Hepatocyte (in vitro differentiated cells): ENCODE measurements around the gene SEMA4C. TPM values are rescaled to one million over a fixed set of nuclear protein-coding genes. Genes with fewer than 3 reads are reported as not detected.

Experiments used
- DNase-seq: peaks from one replicate; pipeline ENCODE4 v3.0.0-alpha.2; 2016; ENCODE audit warnings: low spot score
- H2AFZ ChIP-seq: fragments of 200-600 bp; sonication (generic); 2 replicates; pipeline ENCODE4 v1.6.0; 2016; ENCODE audit warnings: antibody characterized with exemption, mild to moderate bottlenecking
- H3K27ac ChIP-seq: fragments of 200-600 bp; sonication (generic); 2 replicates; pipeline ENCODE4 v1.5.1; 2016; ENCODE audit warnings: mild to moderate bottlenecking
- H3K27me3 ChIP-seq: fragments of 200-600 bp; sonication (generic); 2 replicates; pipeline ENCODE4 v1.6.1; 2016
- H3K36me3 ChIP-seq: fragments of 200-600 bp; sonication (generic); replicated peaks from 2 replicates; pipeline ENCODE4 v1.5.1; 2016; ENCODE audit warnings: low read depth; ENCODE audit not compliant: insufficient read depth
- H3K4me1 ChIP-seq: fragments of 200-600 bp; sonication (generic); 2 replicates; pipeline ENCODE4 v1.5.1; 2016; ENCODE audit warnings: mild to moderate bottlenecking, moderate library complexity; ENCODE audit not compliant: insufficient read depth
- H3K4me2 ChIP-seq: fragments of 200-600 bp; sonication (generic); 2 replicates; pipeline ENCODE4 v1.6.0; 2016
- H3K4me3 ChIP-seq: fragments of 200-600 bp; sonication (generic); 2 replicates; pipeline ENCODE4 v1.5.1; 2016; ENCODE audit warnings: mild to moderate bottlenecking
- H3K79me2 ChIP-seq: fragments of 200-600 bp; sonication (generic); 2 replicates; pipeline ENCODE4 v1.6.0; 2017; ENCODE audit warnings: mild to moderate bottlenecking
- H3K9me2 ChIP-seq: fragments of 200-600 bp; sonication (generic); replicated peaks from 2 replicates; pipeline ENCODE4 v1.6.0; 2017; ENCODE audit warnings: mild to moderate bottlenecking; ENCODE audit not compliant: insufficient read depth
- H3K9me3 ChIP-seq: fragments of 200-600 bp; sonication (generic); 2 replicates; pipeline ENCODE4 v1.5.1; 2016; ENCODE audit warnings: low read depth, mild to moderate bottlenecking
- H4K20me1 ChIP-seq: fragments of 200-600 bp; sonication (generic); 2 replicates; pipeline ENCODE4 v1.6.0; 2016; ENCODE audit warnings: mild to moderate bottlenecking; ENCODE audit not compliant: insufficient read depth, poor library complexity, severe bottlenecking
- EZH2 ChIP-seq: fragments of 200-600 bp; sonication (generic); IDR thresholded peaks from 2 replicates; pipeline ENCODE4 v1.6.1; 2016; ENCODE audit warnings: antibody characterized with exemption, mild to moderate bottlenecking, borderline replicate concordance
- EZH2phosphoT487 ChIP-seq: fragments of 200-600 bp; sonication (generic); IDR thresholded peaks from one replicate; pipeline ENCODE4 v1.6.1; 2018; ENCODE audit warnings: antibody characterized with exemption, mild to moderate bottlenecking, low read depth, moderate library complexity; ENCODE audit not compliant: unreplicated experiment, severe bottlenecking
- WGBS: methylation state at CpG from one replicate; pipeline ENCODE4 v1.1.6; 2016; ENCODE audit warnings: low lambda C conversion rate; ENCODE audit errors: missing lambda C conversion rate; 5-methylcytosine and 5-hydroxymethylcytosine counted together
- polyA plus RNA-seq: library from polyadenylated mRNA; unstranded; fragments of >200 nt; fragmentation: Nextera tagmentation; extraction: Ambion mirVana; gene quantifications from 2 replicates; pipeline ENCODE4 v1.2.1, GENCODE V29; 2016
- total RNA-seq: library from RNA; depleted of rRNA; stranded (reverse); fragments of >200 nt; gene quantifications from 2 replicates; pipeline ENCODE4 v1.2.3, GENCODE V29; 2014
- TF ChIP-seq, protein P1 (sequence below): fragments of 200-600 bp; sonication (generic); IDR thresholded peaks from 2 replicates; pipeline ENCODE4 v1.5.1; 2016; ENCODE audit warnings: antibody characterized with exemption, mild to moderate bottlenecking; ENCODE audit not compliant: poor library complexity

Gene SEMA4C
- total and polyA plus RNA-seq, 2 experiments from 2014 or later: 28.6 to 37.5 TPM

DNA sequence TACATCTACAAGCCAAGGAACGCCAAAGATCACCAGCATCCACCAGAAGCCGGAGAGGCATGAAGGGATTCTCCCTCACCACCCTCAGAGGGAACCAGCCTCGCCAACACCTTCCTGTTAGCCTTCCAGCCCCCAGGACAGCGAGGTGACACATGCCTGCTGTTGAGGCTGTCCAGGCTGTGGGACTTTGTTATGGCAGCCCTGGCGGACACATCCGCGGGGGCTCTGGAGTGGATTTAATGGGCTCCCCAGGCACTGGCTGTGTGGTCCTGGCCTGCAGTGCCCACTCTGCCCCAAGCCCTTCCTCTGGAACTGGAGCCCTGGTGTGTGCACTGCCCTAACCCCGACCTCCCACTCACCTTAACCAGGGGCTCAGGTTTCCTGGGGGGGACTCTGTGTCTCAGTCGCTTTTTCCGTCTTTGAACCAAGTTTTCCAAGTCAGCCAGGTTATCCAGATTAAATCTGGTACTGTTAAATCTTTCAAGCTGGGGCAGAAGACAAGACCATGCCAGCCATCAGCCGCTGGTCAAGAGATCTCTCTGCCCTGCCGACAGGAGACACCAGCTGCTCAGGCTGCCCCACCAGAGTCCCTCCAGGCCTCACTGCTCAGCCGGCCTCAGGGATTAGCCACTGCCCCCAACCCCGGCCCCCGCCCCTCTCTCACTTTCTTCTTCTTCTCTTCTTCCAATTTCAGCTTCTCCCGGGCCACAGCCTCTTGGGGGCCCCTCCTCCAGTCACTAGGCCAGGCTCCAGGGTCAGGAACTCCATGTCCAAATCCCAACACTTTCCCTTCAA, 28.0 kb downstream of the SEMA4C start:
- H3K27me3 ChIP-seq: no peaks in the 10 kb centered on the region
- no peak overlapping the region for H3K4me3 ChIP-seq
- no peak overlapping the region for H2AFZ ChIP-seq
- no peaks in the 10 kb centered on the region for H3K9me2 ChIP-seq
- no peak for DNase-seq
- no peak overlapping the region for H3K27ac ChIP-seq
- no peak for TF ChIP-seq EZH2phosphoT487
- H3K9me3 ChIP-seq: no peaks in the 10 kb centered on the region
- H3K4me2 ChIP-seq: no peak overlapping the region
- no peaks in the 10 kb centered on the region for H3K4me1 ChIP-seq
- no peaks in the 10 kb centered on the region for H3K79me2 ChIP-seq
- no peaks in the 10 kb centered on the region for H4K20me1 ChIP-seq
- H3K36me3 ChIP-seq: no peaks in the 10 kb centered on the region
- WGBS: 91% methylated on average over 12 of the region's 16 CpGs

- no peak for TF ChIP-seq EZH2phosphoT487
- TF ChIP-seq, protein P1, sequence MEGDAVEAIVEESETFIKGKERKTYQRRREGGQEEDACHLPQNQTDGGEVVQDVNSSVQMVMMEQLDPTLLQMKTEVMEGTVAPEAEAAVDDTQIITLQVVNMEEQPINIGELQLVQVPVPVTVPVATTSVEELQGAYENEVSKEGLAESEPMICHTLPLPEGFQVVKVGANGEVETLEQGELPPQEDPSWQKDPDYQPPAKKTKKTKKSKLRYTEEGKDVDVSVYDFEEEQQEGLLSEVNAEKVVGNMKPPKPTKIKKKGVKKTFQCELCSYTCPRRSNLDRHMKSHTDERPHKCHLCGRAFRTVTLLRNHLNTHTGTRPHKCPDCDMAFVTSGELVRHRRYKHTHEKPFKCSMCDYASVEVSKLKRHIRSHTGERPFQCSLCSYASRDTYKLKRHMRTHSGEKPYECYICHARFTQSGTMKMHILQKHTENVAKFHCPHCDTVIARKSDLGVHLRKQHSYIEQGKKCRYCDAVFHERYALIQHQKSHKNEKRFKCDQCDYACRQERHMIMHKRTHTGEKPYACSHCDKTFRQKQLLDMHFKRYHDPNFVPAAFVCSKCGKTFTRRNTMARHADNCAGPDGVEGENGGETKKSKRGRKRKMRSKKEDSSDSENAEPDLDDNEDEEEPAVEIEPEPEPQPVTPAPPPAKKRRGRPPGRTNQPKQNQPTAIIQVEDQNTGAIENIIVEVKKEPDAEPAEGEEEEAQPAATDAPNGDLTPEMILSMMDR: no peak
- no peak for TF ChIP-seq EZH2
- Histone ChIP-seq H3K4me3 (no peak overlapping the region), H3K9me3 (no peaks in the 10 kb centered on the region), H3K4me2 (no peak overlapping the region), H4K20me1 (no peaks in the 10 kb centered on the region), H3K36me3 (no peaks in the 10 kb centered on the region), H3K9me2 (no peaks in the 10 kb centered on the region), H3K4me1 (no peaks in the 10 kb centered on the region), H3K27me3 (no peaks in the 10 kb centered on the region), H3K27ac (no peak overlapping the region), H3K79me2 (no peaks in the 10 kb centered on the region), H2AFZ (no peak overlapping the region)
- WGBS: 95% methylated on average over 34 of the region's 37 CpGs
- DNase-seq: no peak
These were observed 29.7 kb downstream of the SEMA4C start for GRCh38 chr2:96839875-96840850.

DNA sequence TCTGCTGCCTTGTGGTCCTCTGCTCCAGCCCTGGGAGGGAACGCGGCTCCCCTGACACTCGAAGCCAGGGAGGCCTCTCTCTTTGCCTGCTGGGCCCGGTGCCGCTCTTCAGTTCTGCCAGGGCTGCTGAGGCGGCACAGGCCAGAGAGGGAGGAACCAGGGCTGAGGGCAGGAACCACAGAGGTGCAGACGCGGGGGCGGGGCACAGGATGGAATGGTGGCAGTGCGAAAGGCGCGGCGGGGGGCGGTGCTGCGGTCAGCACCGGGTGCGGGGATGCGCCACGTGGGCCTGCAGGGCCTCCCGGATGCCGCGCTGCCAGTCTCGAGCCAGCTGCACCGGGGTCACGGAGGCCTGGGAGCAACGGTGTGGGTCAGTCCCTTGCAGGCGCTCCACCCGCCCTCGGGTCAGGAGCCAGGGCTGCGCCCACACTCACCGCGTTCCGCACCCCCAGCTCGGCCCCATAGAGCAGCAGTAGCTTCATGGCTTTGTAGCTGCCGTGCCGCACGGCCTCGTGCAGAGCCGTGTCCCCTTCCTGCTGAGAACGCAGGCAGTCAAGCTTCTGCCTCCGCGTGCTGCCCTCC, 30.5 kb downstream of the SEMA4C start:
- Histone ChIP-seq H2AFZ (no peak overlapping the region), H3K4me1 (no peaks in the 10 kb centered on the region), H3K79me2 (no peaks in the 10 kb centered on the region), H3K4me2 (no peak overlapping the region), H3K27ac (no peak overlapping the region), H3K4me3 (no peak overlapping the region), H3K9me2 (no peaks in the 10 kb centered on the region), H4K20me1 (no peaks in the 10 kb centered on the region), H3K36me3 (no peaks in the 10 kb centered on the region), H3K27me3 (no peaks in the 10 kb centered on the region), H3K9me3 (no peaks in the 10 kb centered on the region)
- no peak for DNase-seq
- TF ChIP-seq, protein P1: no peak
- TF ChIP-seq EZH2 (no peak), EZH2phosphoT487 (no peak)
- 96% methylated on average over 41 of the region's 42 CpGs for WGBS
